ENCODE measurements around the gene METRNL. TPM values are rescaled to one million over a fixed set of nuclear protein-coding genes. Genes with fewer than 3 reads are reported as not detected.
"Not testable (repeated sequence)": the region's sequence is repeated elsewhere in the genome, so short reads cannot be mapped to it uniquely, and the experiment has no call there.

METRNL gene
- polyA plus RNA-seq, 3 donors, result 23.5 to 134 (median 93.3) TPM

- 14 to 37% (median 32%) methylated on average over 49 to 55 of the region's 55 CpGs for WGBS, 3 donors
- H3K27ac ChIP-seq (ENCODE audit: low read depth, low read length), result no peak overlapping the region
Observed at GRCh38 chr17:83050651-83051395, 28.6 kb upstream of the METRNL start.

GRCh38 chr17:83051396-83052240 is 27.8 kb upstream of the METRNL start:
- H3K27ac ChIP-seq (ENCODE audit: low read depth, low read length), result peak overlapping the region; percentile 38
- whole genome bisulfite sequencing, 3 donors, result 0 to 1% (median 1%) methylated on average over 74 to 95 of the region's 95 CpGs

GRCh38 chr17:83052241-83052564 is 27.2 kb upstream of the METRNL start:
- 35 to 52% (median 36%) methylated on average over 12 of the region's 12 CpGs for WGBS, 3 donors
- H3K27ac ChIP-seq (ENCODE audit: low read depth, low read length), result no peak overlapping the region

DNA sequence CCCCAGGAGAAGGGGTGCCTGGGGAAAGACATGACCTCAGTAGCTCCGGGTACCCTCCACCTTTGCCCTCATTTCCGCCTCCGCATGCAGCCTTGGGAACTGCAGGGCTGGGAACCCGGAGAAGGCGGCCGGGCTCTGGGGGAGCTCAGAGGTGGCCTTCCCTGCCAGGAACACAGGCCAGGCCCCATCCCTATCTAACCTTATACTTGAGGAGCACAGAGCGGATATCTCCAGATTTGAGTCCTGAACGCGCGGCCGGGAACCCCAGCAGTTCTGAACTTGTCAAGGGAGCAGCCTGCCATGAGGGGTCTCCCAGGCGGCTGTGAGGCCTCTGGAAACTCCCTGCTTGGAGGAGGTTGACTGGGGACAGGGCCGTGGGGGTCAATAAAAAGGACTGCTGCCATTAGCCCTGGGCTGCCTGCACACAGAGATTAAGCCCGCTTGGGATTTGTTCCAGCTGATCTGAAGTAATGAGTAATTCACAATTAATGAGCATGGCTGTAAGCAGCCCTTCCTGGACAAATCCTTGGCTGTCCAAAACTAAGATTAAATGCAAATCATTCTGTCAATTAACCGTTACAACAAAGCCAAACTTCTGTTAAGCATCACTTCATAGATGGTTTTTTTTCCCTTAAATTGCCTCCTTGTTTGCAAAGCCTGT is 26.3 kb upstream of the METRNL start:
- H3K27ac ChIP-seq (ENCODE audit: low read depth, low read length), result no peak overlapping the region
- WGBS, 3 donors, result 59 to 70% (median 61%) methylated on average over 15 of the region's 15 CpGs

DNA sequence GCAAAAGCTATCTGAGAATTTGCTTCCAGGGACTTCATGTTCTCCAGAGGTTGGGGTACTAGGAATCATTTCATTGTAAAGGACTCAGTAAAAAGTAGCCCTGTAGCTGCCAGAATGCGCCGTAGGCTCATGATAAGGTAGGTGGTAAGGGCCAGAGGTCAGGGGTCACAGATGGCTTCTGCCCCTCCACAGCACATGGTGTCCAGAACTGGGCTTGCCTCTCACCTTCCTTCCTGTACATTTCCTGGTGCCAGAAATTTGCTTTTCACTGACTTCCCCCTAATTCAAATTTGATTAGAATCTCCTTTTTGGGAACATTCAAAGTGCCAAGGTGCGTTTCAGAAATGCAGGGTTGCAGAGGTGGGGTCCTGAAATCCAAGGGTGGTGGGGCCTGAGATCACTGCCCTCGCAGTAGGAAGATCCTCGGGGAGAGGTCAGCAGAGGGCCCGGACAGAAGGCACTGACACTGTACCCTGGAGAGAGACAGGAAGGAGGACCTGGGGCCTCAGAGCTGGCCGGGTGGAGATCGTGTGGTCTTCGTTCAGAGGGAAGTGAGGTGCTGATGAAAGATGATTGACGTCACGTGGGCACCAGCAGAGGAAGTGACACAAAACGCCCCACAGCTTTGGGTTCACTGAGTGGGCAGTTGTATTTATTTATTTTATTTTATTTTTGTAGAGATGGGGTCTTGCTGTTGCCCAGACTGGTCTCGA is 25.5 kb upstream of the METRNL start:
- peak overlapping the region; percentile 11 for H3K27ac ChIP-seq (ENCODE audit: low read depth, low read length)
- 46 to 79% (median 53%) methylated on average over 13 of the region's 13 CpGs for WGBS, 3 donors

GRCh38 chr17:83054518-83055125 is 24.8 kb upstream of the METRNL start:
- WGBS, 3 donors, result 88 to 95% (median 94%) methylated on average over 13 of the region's 13 CpGs
- H3K27ac ChIP-seq (ENCODE audit: low read depth, low read length), result peak overlapping the region; percentile 11

DNA sequence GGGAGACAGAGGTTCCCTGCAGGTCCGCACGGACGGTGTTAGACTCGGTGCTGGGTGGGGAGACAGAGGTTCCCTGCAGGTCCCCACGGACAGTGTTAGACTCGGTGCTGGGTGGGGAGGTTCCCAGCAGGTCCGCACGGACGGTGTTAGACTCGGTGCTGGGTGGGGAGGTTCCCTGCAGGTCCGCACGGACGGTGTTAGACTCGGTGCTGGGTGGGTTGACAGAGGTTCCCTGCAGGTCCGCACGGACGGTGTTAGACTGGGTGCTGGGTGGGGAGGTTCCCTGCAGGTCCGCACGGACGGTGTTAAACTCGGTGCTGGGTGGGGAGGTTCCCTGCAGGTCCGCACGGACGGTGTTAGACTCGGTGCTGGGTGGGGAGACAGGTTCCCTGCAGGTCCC is 24.2 kb upstream of the METRNL start:
- WGBS, 3 donors, result 90 to 97% (median 94%) methylated on average over 21 to 25 of the region's 25 CpGs
- not testable (repeated sequence) for H3K27ac ChIP-seq (ENCODE audit: low read depth, low read length)

DNA sequence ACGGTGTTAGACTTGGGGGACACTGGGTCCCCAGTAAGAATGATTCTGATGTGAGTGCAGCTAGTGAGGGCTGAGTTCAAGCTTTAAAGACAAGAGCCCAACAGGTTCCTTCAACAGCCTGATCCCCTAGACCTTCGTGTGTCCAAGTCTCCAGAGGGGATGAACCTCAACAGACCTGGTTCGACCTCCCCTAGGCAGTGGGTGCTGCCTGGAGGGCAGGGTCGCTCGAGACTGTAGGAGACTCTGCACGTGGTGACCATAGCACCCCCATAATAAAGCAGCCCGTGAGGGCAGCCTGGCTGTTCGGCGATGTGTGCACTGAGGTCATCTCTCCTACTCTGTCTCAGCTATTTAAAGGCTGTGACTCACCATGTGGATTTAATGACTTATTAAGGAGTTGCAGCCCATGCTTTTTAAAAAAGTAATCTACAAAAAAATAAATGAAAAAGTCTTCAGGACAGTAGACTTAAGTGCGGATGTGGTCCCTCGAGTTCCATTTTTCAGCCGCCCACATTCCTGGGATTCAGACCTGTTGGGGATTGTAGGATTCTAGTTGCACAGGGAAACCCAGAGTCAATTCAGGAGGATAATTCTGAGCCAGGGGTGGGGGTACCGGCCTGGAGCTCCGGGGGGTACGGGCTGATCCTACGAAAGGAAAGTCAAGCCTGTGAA is 23.4 kb upstream of the METRNL start:
- no peak overlapping the region for H3K27ac ChIP-seq (ENCODE audit: low read depth, low read length)
- WGBS, 3 donors, result 49 to 75% (median 69%) methylated on average over 16 of the region's 16 CpGs

- no peak overlapping the region for H3K27ac ChIP-seq (ENCODE audit: low read depth, low read length)
- 71 to 88% (median 79%) methylated on average over 30 of the region's 30 CpGs for WGBS, 3 donors
Observed at GRCh38 chr17:83056583-83057396, 22.6 kb upstream of the METRNL start.

DNA sequence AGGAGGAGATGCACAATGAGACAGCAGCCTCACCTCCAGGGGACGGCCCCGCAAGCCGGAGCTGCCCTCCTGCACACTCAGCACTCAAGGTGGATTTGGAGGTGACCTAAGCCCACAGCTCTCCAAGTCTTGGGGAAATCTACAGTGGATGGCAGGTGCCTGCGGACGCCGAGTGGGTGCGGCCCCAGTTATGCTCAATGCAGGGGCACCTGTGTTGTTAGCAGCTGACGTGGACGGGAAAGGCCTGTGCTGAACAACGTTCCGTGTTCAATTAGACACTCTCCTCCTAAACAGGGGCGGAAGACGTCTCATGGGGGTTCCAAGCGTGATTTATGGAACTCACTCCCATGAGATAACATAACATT is 22.0 kb upstream of the METRNL start:
- no peak overlapping the region for H3K27ac ChIP-seq (ENCODE audit: low read depth, low read length)
- WGBS, 3 donors, result 81 to 91% (median 91%) methylated on average over 14 of the region's 14 CpGs

- WGBS, 3 donors, result 81 to 91% (median 90%) methylated on average over 19 of the region's 19 CpGs
- no peak overlapping the region for H3K27ac ChIP-seq (ENCODE audit: low read depth, low read length)
Observed at GRCh38 chr17:83057793-83058265, 21.6 kb upstream of the METRNL start.

- 89 to 95% (median 94%) methylated on average over 20 of the region's 20 CpGs for WGBS, 3 donors
- H3K27ac ChIP-seq (ENCODE audit: low read depth, low read length), result no peak overlapping the region
Observed at GRCh38 chr17:83058266-83058798, 21.1 kb upstream of the METRNL start.

DNA sequence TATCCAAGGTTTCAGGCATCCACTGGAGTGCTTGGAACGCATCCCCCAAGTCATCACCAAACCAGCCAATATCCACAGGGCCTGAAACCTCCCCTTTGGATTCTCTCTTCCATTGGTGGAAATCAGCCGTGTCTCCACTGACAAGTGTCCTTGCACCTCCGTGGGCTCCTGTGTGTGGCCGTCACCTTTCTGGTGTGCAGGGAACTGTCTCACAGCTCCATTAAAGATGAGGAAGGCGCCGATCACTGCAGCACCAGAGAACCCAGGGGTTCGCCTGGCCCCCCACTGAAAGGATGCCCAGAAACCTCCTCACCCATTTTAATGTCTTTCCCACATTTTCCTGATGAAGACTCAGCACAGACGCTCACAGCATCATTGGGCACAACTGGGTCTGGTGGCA is 17.8 kb upstream of the METRNL start:
- H3K27ac ChIP-seq (ENCODE audit: low read depth, low read length), result no peak overlapping the region
- 82 to 93% (median 87%) methylated on average over 8 of the region's 8 CpGs for WGBS, 3 donors

GRCh38 chr17:83062011-83062817 is 17.2 kb upstream of the METRNL start:
- no peak overlapping the region for H3K27ac ChIP-seq (ENCODE audit: low read depth, low read length)
- 64 to 73% (median 70%) methylated on average over 24 of the region's 24 CpGs for WGBS, 3 donors

GRCh38 chr17:83062818-83063671 is 16.4 kb upstream of the METRNL start:
- 79 to 86% (median 83%) methylated on average over 30 of the region's 30 CpGs for WGBS, 3 donors
- H3K27ac ChIP-seq (ENCODE audit: low read depth, low read length), result no peak overlapping the region

Measured in adipose tissue (tissue), 3 donors.